Right atrium auricular region (tissue), 2 donors: ENCODE results near the gene RNF213. TPM values are rescaled to one million over a fixed set of nuclear protein-coding genes. Genes with fewer than 3 reads are reported as not detected.
"Not testable (repeated sequence)": the region's sequence is repeated elsewhere in the genome, so short reads cannot be mapped to it uniquely, and the experiment has no call there.

Experiments
- DNase-seq: peaks from one replicate; pipeline ENCODE4 v3.0.0-alpha.2; 2019; ENCODE audit warnings: low spot score
- H3K27ac ChIP-seq, 2 donors: fragments of 200-600 bp; sonication (generic); 1 replicate in 1 of 2; 2 replicates in 1 of 2; pipeline ENCODE4 v1.5.1; 2016 to 2019
- H3K27me3 ChIP-seq, 2 donors: fragments of 200-600 bp; sonication (generic); one replicate each; pipeline versions ENCODE4 v1.5.1 to v1.6.0; 2017 to 2019
- H3K36me3 ChIP-seq: fragments of 200-600 bp; sonication (generic); one replicate; pipeline ENCODE4 v1.5.1; 2016
- H3K4me1 ChIP-seq, 2 donors: fragments of 200-600 bp; sonication (generic); one replicate each; pipeline versions ENCODE4 v1.5.1 to v1.6.0; 2017 to 2019
- H3K4me3 ChIP-seq, 2 donors: fragments of 200-600 bp; sonication (generic); 1 replicate in 1 of 2; 2 replicates in 1 of 2; pipeline ENCODE4 v1.5.1; 2017 to 2019; ENCODE audit warnings: mild to moderate bottlenecking in 1 of 2, moderate library complexity in 1 of 2
- H3K9me3 ChIP-seq, 2 donors: fragments of 200-600 bp; sonication (generic); one replicate each; pipeline ENCODE4 v1.5.1; 2019
- CTCF ChIP-seq, 2 donors: fragments of 200-600 bp; sonication (generic); IDR thresholded peaks; one replicate each; pipeline ENCODE4 v1.5.1; 2019; ENCODE audit warnings: antibody characterized with exemption in 2 of 2
- total RNA-seq, 2 donors: library from RNA; depleted of rRNA; stranded (reverse); fragments of >200 nt; gene quantifications; one replicate each; pipeline ENCODE4 v1.1.0, GENCODE V29; 2016

Gene RNF213
- total RNA-seq, 2 donors from 2014 or later = 27.3 to 36.8 TPM

- H3K4me3 ChIP-seq = no peak overlapping the region
- TF ChIP-seq CTCF (IDR thresholded peaks at IDR 0.05) = no peak
- H3K27me3 ChIP-seq = no peaks in the 10 kb centered on the region
- DNase-seq = no peak
- no peaks in the 10 kb centered on the region for H3K9me3 ChIP-seq
- H3K36me3 ChIP-seq = peaks cover 67% of the 10 kb centered on the region
- H3K4me1 ChIP-seq = no peaks in the 10 kb centered on the region
- H3K27ac ChIP-seq = no peak overlapping the region
Measured at GRCh38 chr17:80328634-80329380, 68.2 kb downstream of the RNF213 start.

- H3K4me3 ChIP-seq, DNase-seq, H3K9me3 ChIP-seq, H3K4me1 ChIP-seq, H3K27ac ChIP-seq, H3K27me3 ChIP-seq: not testable (repeated sequence)
- peaks cover 72% of the 10 kb centered on the region for H3K36me3 ChIP-seq
Measured at GRCh38 chr17:80329421-80329820, 68.8 kb downstream of the RNF213 start.

GRCh38 chr17:80330276-80330675 is 69.6 kb downstream of the RNF213 start:
- no peaks in the 10 kb centered on the region for H3K4me1 ChIP-seq
- no peaks in the 10 kb centered on the region for H3K9me3 ChIP-seq
- no peak for DNase-seq
- peaks cover 75% of the 10 kb centered on the region for H3K36me3 ChIP-seq
- no peak overlapping the region for H3K27ac ChIP-seq
- H3K27me3 ChIP-seq = no peaks in the 10 kb centered on the region
- TF ChIP-seq CTCF (IDR thresholded peaks at IDR 0.05) = no peak
- no peak overlapping the region for H3K4me3 ChIP-seq

GRCh38 chr17:80330938-80331337 is 70.3 kb downstream of the RNF213 start:
- H3K9me3 ChIP-seq, H3K27me3 ChIP-seq, H3K4me1 ChIP-seq, DNase-seq, H3K4me3 ChIP-seq, H3K27ac ChIP-seq: not testable (repeated sequence)
- H3K36me3 ChIP-seq = peaks cover 73% of the 10 kb centered on the region

- no peak for TF ChIP-seq CTCF (IDR thresholded peaks at IDR 0.05)
- Histone ChIP-seq H3K4me1 (no peaks in the 10 kb centered on the region), H3K4me3 (no peak overlapping the region), H3K27ac (no peak overlapping the region), H3K9me3 (no peaks in the 10 kb centered on the region), H3K27me3 (no peaks in the 10 kb centered on the region), H3K36me3 (peaks cover 73% of the 10 kb centered on the region)
- no peak for DNase-seq
Measured at GRCh38 chr17:80331820-80332219, 71.2 kb downstream of the RNF213 start.

- Histone ChIP-seq H3K4me1 (no peaks in the 10 kb centered on the region), H3K27ac (no peak overlapping the region), H3K27me3 (no peaks in the 10 kb centered on the region), H3K4me3 (no peak overlapping the region), H3K36me3 (peaks cover 79% of the 10 kb centered on the region), H3K9me3 (no peaks in the 10 kb centered on the region)
- no peak for DNase-seq
- no peak for TF ChIP-seq CTCF (IDR thresholded peaks at IDR 0.05)
Measured at GRCh38 chr17:80337195-80337895, 76.7 kb downstream of the RNF213 start.
